ENCODE measurements around the gene GNAS. TPM values are rescaled to one million over a fixed set of nuclear protein-coding genes. Genes with fewer than 3 reads are reported as not detected.

GNAS gene
- total RNA-seq, 2 experiments from 2014 or later = 1,022 to 1,326 TPM

DNA sequence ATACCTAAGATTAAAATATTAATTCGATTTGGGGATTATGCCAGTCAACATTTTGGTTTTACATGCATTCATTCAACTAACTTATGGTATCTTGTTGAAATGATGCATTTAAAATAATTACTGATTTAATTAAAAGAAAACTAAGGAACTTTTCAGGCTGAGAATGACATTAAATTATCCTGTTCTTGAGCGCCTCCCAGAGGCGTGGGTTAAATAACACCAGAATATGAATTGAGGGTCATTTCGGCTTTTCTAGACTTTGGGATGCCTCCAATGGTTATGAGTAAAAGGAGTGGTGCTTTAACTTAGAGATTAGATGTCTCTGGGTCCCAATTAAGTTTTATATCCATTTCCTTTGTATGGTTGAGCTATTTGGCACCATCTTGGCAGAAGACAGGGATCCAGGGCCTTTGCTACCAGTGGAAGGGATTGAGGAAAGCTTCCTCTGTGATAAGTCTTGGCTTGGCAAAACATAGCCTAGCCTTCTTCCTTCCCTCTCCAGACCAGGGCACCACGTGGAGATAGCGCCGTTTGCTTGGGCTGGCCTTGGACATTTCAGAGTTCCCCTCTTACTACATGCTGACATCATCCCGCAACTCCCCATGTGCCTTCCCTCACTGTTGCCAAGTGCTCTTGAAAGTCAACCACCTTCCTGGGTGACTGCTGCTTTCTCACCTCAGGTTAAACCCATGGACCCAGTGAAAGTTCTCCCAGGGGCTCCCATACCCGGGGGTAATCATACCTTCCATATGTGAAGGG lies 28.7 kb downstream of the GNAS start:
- ChIA-PET POLR2A (no interaction called here), CTCF (no interaction called here)
- Mint-ChIP-seq H3K4me1 (peaks cover 43% of the 10 kb centered on the region), H3K4me3 (no peak overlapping the region), H3K27ac (no peak overlapping the region), H3K27me3 (no peaks in the 10 kb centered on the region), H3K9me3 (no peaks in the 10 kb centered on the region), H3K36me3 (ENCODE audit: low read depth) (no peaks in the 10 kb centered on the region)
- no peak for DNase-seq

DNA sequence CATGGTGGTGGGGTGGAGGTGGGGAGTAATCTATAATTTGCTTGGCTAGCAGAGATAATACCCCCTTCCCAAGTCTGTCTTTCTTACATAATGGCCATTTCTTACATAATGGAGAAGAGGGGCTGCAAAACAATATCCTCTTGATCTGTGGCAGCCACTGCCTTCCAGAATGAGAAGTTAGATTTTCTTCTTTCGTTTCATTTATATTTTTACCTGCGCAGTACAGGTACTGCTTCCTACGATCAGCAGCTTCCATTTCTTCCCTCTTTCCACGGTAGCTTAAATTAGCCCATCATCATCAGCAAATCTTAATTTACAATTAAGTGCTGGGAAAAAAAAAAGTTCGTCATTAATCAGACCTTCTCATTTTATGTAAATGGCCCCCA lies 30.2 kb downstream of the GNAS start:
- H3K9me3 Mint-ChIP-seq = no peaks in the 10 kb centered on the region
- H3K27me3 Mint-ChIP-seq = no peaks in the 10 kb centered on the region
- DNase-seq = no peak
- POLR2A ChIA-PET = no interaction called here
- no peak overlapping the region for H3K4me3 Mint-ChIP-seq
- peaks cover 46% of the 10 kb centered on the region for H3K4me1 Mint-ChIP-seq
- H3K36me3 Mint-ChIP-seq (ENCODE audit: low read depth) = no peaks in the 10 kb centered on the region
- CTCF ChIA-PET = no interaction called here
- H3K27ac Mint-ChIP-seq = no peak overlapping the region

DNA sequence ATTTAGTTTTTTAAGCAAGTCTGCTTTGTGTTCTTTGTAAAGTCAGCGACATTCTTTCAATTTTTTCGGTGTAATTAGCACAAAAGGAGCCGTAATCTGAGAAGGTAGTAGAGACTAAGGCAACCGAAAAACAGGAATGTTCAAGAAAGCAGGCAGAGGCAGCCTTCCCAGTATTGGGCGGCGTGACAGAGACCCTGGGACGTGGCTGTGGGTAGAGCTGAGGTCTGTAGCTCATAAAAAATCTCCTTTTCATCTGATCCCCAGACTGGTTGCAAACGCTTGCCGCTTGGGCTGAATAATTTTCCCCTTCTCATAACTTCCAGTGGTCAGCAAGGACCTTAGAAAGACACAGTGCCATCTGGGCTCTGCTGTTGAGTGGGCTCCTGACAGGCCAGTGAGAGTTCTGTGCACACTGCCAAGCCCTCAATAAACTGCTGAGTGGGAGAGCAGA lies 30.8 kb downstream of the GNAS start:
- H3K4me3 Mint-ChIP-seq = no peak overlapping the region
- no peaks in the 10 kb centered on the region for H3K27me3 Mint-ChIP-seq
- H3K36me3 Mint-ChIP-seq (ENCODE audit: low read depth) = no peaks in the 10 kb centered on the region
- ChIA-PET POLR2A (no interaction called here), CTCF (interaction anchor here (0.8 to 1.5 kb wide), 2 partner anchors 13 to 232 kb away, joined by 3 read pairs; partner anchors contain the start of gene STX16)
- H3K9me3 Mint-ChIP-seq = no peaks in the 10 kb centered on the region
- DNase-seq = no peak
- no peak overlapping the region for H3K27ac Mint-ChIP-seq
- H3K4me1 Mint-ChIP-seq = peaks cover 45% of the 10 kb centered on the region

DNA sequence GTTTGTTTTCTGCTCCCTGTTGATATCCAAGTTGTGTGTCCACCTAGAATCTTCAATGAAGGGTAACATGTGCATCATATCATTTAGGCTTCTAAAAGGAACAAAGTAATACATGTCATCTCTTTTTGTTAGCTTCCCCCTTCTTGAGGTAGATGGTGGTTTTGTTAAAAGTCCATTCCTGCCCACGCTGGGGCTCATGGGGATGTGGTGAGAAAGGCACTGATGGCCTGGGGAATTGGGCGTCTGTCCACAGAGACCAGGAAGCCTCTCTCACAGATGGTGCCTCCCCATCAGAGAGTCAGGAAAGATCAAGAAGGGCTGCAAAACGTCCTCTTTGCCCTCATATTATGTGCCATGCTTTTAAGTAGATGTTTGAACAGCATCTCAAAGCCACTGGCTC lies 32.5 kb downstream of the GNAS start:
- CTCF ChIA-PET = interaction anchor here (2.0 kb wide), 1 partner anchor 18 kb away, joined by 6 read pairs; no protein-coding TSS in a partner anchor
- POLR2A ChIA-PET = no interaction called here
- Mint-ChIP-seq H3K9me3 (no peaks in the 10 kb centered on the region), H3K4me1 (peaks cover 30% of the 10 kb centered on the region), H3K36me3 (ENCODE audit: low read depth) (no peaks in the 10 kb centered on the region), H3K27me3 (no peaks in the 10 kb centered on the region), H3K4me3 (no peak overlapping the region), H3K27ac (no peak overlapping the region)
- DNase-seq = no peak

DNA sequence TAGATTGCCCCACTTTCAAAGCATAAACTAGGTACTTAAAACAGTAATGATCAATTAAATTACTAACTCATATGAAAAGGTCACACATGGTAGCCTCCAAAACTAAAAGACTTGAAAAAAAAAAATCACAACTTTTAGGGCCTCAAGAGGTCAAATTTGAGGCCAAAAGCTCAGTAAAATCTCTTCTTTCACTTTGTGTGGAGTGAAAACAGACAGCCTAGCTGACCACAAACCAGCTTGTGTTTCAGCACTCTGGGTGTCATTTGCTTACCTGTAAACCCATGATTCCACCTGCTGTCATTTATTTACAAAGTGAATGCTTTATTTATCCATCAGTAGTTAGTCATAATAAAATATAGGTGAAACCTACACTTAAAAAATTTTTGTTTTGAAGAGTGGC lies 34.0 kb downstream of the GNAS start:
- POLR2A ChIA-PET = no interaction called here
- H3K4me3 Mint-ChIP-seq = no peak overlapping the region
- H3K27ac Mint-ChIP-seq = peak overlapping the region; percentile 32
- H3K27me3 Mint-ChIP-seq = no peaks in the 10 kb centered on the region
- no peak for DNase-seq
- CTCF ChIA-PET = interaction anchor here (1.2 to 1.3 kb wide), 2 partner anchors 12 to 234 kb away, joined by 3 read pairs; no protein-coding TSS in a partner anchor
- H3K36me3 Mint-ChIP-seq (ENCODE audit: low read depth) = no peaks in the 10 kb centered on the region
- H3K9me3 Mint-ChIP-seq = no peaks in the 10 kb centered on the region
- peaks cover 24% of the 10 kb centered on the region for H3K4me1 Mint-ChIP-seq

DNA sequence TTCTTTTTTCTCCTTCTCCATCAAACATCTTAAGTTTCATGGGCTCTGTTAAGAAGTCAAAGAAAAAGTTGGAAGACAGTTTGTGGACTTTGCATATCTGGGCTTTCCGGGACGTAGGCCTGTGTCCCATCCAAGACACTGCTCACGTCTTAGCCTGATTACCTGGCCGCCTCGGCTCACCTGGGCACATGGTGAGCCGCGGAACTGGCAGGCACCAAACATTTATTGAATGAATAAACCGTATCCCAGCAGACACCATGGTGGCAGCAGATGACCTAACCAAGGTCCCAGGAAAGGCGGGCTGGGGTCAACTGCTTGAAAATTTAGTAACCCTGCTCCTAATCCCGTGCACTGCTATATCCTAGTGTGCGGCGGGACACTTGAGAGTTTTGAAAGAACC lies 35.6 kb downstream of the GNAS start:
- Mint-ChIP-seq H3K27me3 (no peaks in the 10 kb centered on the region), H3K9me3 (no peaks in the 10 kb centered on the region), H3K4me1 (peaks cover 26% of the 10 kb centered on the region), H3K36me3 (ENCODE audit: low read depth) (peaks cover 7% of the 10 kb centered on the region), H3K27ac (peak overlapping the region; percentile 86), H3K4me3 (peak overlapping the region; percentile 77)
- ChIA-PET CTCF (no interaction called here), POLR2A (no interaction called here)
- no peak for DNase-seq

DNA sequence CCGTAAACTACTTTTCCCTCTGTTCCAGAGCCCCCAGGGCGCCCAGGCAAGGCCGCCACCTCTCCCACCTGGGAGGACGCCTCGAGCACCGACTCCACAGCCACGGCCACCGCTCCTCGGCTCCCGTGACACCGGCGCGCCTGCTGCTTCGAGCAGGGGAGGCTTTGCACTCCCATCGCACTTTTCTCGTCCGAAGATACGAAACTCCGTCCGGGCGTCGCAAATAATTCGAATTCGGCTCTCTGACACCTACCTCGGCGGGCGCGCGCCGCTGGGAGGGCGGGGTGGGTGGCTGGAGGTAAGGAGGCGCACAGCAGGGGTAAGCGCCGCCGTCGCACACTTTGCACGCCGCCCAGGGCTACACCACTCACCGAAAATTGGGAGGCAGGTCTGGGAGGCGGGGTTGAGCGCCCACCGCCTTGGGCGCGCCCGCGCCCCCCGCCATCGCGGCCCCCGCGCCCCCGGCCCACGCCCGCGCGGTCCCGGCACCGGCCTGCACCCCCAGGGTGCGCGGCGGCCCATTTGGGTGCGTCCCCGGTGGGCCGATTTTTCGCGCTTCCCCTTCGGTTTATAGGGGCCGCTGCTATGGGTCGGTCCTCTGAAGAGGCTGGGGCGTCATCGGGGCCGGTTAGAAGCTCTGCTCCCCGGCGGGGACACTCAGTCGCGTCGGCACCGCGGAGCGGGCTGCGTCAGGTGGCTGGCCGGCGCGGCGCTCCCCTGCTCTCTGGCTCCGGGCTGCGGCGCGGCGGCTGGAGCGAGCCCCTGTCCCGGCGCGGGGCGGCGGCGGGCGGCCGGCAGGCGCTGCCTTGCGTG lies 36.2 kb downstream of the GNAS start:
- DNase-seq = peak; percentile 86
- Mint-ChIP-seq H3K9me3 (no peaks in the 10 kb centered on the region), H3K27me3 (no peaks in the 10 kb centered on the region), H3K4me3 (peak overlapping the region; percentile 77), H3K36me3 (ENCODE audit: low read depth) (peaks cover 12% of the 10 kb centered on the region), H3K27ac (peak overlapping the region; percentile 86), H3K4me1 (peaks cover 31% of the 10 kb centered on the region)
- ChIA-PET CTCF (interaction anchor here (1.5 kb wide), 1 partner anchor 19 kb away, joined by 5 read pairs; no protein-coding TSS in a partner anchor), POLR2A (interaction anchor here (1.0 kb wide), 1 partner anchor 98 kb away, joined by 3 read pairs; no protein-coding TSS in a partner anchor)

DNA sequence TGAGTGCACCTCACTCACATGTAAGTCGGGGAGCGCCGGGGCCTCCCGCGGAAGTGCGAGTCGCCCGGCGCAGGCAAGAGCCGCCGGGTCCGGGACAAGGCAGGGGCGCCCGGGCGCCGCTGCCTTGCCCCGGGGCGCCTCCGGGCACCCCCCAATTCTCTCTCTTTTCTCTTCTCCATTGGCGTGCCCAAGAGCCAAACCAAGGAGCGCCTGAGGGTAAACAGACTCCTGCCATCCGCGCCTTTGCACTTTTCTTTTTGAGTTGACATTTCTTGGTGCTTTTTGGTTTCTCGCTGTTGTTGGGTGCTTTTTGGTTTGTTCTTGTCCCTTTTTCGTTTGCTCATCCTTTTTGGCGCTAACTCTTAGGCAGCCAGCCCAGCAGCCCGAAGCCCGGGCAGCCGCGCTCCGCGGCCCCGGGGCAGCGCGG lies 36.8 kb downstream of the GNAS start:
- ChIA-PET CTCF (interaction anchor here (1.5 kb wide), 1 partner anchor 19 kb away, joined by 5 read pairs; no protein-coding TSS in a partner anchor), POLR2A (interaction anchor here (0.7 to 1.0 kb wide), 2 partner anchors 98 to 237 kb away, joined by 3 read pairs; no protein-coding TSS in a partner anchor)
- no peak for DNase-seq
- peak overlapping the region; percentile 83 for H3K4me3 Mint-ChIP-seq
- H3K27me3 Mint-ChIP-seq = no peaks in the 10 kb centered on the region
- H3K36me3 Mint-ChIP-seq (ENCODE audit: low read depth) = peaks cover 14% of the 10 kb centered on the region
- peaks cover 37% of the 10 kb centered on the region for H3K4me1 Mint-ChIP-seq
- peak overlapping the region; percentile 96 for H3K27ac Mint-ChIP-seq
- H3K9me3 Mint-ChIP-seq = no peaks in the 10 kb centered on the region

DNA sequence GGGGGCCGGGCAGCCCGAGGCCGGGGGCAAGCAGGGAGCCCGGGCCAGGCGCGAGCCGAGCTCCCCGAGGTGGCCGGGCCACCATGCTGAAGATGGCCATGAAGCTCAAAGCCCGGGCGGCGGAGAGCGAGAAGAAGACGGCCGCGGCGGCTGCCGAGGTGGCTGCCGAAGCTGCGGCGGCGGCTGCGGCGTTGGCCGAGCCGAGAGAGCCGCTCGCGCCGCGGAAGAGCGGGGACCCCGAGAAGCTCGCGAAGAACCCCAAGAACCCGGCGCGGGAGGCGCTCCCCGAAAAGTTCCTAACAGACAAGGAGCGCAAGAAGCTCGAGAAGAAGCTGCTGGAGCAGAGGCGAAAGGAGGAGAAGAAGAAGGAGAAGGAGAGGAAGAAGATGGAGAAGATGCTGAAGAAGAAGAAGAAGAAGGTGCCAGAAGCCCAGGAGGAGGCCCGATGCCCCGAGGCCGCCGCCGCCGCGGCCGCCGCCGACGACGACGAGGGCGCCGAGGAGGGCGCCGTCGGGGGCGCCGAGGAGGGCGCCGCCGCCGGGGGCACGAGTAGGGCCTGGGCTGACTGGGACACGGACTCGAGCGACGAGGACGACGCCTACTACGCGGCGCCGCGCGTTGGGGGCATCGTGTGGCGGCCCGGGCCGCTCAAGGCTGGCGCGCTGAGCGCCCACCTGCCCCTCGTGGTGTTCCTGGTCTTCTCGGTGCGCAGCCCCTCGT lies 37.4 kb downstream of the GNAS start:
- H3K36me3 Mint-ChIP-seq (ENCODE audit: low read depth) = peaks cover 18% of the 10 kb centered on the region
- ChIA-PET POLR2A (interaction anchor here (0.7 kb wide), 1 partner anchor 238 kb away, joined by 3 read pairs; no protein-coding TSS in a partner anchor), CTCF (interaction anchor here (1.5 kb wide), 1 partner anchor 20 kb away, joined by 5 read pairs; no protein-coding TSS in a partner anchor)
- H3K4me3 Mint-ChIP-seq = peak overlapping the region; percentile 93
- peaks cover 44% of the 10 kb centered on the region for H3K4me1 Mint-ChIP-seq
- H3K27ac Mint-ChIP-seq = peak overlapping the region; percentile 98
- no peak for DNase-seq
- H3K27me3 Mint-ChIP-seq = no peaks in the 10 kb centered on the region
- no peaks in the 10 kb centered on the region for H3K9me3 Mint-ChIP-seq

DNA sequence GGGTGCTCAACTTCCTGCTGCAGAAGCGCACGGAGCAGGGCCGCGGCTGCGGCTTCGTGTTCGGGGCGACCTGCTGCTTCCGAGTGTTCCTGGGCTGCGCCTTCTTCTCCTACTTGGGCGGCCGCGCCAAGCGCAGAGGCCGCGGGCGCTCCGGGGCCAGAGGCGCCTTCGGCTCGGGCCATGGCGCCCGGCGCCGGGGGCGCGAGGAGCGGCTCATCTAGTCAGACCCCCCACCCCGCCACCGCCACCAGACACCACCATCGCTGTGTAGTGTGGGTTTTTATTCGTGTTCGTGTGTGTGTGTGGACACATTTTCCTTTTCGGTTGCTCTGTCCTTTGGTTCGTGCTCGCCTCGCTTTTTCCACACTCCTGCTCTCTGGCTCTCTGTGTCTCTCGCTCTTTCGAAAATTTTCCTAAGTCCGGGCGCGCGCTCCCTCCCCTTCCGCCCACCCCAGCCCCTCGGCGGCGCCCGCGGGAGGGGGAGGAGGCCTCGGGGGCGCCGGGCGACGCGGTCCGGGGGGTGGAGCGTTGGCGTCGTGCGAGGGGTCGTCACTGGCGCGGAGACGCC lies 38.1 kb downstream of the GNAS start:
- Mint-ChIP-seq H3K27ac (peak overlapping the region; percentile 98), H3K27me3 (no peaks in the 10 kb centered on the region), H3K4me3 (peak overlapping the region; percentile 93), H3K4me1 (peaks cover 50% of the 10 kb centered on the region), H3K36me3 (ENCODE audit: low read depth) (peaks cover 23% of the 10 kb centered on the region), H3K9me3 (no peaks in the 10 kb centered on the region)
- peak; percentile 64 for DNase-seq
- ChIA-PET CTCF (interaction anchor here (1.5 kb wide), 1 partner anchor 20 kb away, joined by 5 read pairs; no protein-coding TSS in a partner anchor), POLR2A (no interaction called here)

DNA sequence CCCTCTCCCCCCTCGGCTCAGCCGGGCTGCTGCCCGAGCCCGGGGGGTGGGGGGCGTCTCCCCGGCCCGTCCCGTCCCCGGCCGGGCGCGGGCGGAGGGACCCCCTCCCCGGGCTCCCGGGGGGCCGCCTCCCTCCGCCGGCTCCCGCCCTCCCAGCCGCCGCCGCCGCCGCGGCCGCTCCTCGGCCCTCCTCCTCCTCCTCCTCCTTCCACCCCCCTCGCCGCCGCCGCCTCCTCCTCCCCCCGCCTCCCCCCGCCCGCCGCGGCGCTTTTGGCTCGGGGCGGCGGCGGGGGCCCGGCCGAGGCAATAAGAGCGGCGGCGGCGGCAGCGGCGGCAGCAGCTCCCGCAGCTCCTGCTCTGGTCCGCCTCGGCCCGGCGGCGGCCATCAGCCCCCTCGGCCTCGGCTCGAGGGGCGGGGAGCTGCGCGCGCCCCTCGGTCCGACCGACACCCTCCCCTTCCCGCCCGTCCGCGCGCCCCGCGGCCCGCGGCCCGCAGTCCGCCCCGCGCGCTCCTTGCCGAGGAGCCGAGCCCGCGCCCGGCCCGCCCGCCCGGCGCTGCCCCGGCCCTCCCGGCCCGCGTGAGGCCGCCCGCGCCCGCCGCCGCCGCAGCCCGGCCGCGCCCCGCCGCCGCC lies 38.7 kb downstream of the GNAS start:
- H3K36me3 Mint-ChIP-seq (ENCODE audit: low read depth) = peaks cover 28% of the 10 kb centered on the region
- POLR2A ChIA-PET = no interaction called here
- no peaks in the 10 kb centered on the region for H3K9me3 Mint-ChIP-seq
- CTCF ChIA-PET = no interaction called here
- H3K27me3 Mint-ChIP-seq = no peaks in the 10 kb centered on the region
- H3K4me1 Mint-ChIP-seq = peaks cover 52% of the 10 kb centered on the region
- H3K4me3 Mint-ChIP-seq = peak overlapping the region; percentile 71
- DNase-seq = peak; percentile 71
- peak overlapping the region; percentile 84 for H3K27ac Mint-ChIP-seq

DNA sequence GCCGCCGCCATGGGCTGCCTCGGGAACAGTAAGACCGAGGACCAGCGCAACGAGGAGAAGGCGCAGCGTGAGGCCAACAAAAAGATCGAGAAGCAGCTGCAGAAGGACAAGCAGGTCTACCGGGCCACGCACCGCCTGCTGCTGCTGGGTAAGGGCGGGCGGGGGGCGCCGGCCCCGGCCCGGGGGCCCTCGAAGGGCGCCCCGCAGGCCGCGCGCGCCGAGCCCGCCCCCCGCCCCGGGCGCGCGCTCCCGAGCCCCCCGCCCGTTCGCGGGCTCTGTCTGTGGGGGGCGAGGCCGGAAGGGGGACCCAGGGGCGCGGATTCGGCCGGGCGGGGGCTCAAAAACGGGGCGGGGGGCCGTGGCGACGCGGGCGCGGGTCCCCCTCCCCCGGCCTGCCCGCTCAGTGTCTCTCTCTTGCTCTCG lies 39.2 kb downstream of the GNAS start:
- CTCF ChIA-PET = no interaction called here
- POLR2A ChIA-PET = no interaction called here
- Mint-ChIP-seq H3K27ac (peak overlapping the region; percentile 99), H3K4me3 (peak overlapping the region; percentile 98), H3K36me3 (ENCODE audit: low read depth) (peaks cover 34% of the 10 kb centered on the region), H3K4me1 (peaks cover 52% of the 10 kb centered on the region), H3K27me3 (no peaks in the 10 kb centered on the region), H3K9me3 (no peaks in the 10 kb centered on the region)
- peak; percentile 39 for DNase-seq
